K562 (cell line): Measurements from ENCODE around the gene SELENOO. TPM values are rescaled to one million over a fixed set of nuclear protein-coding genes. Genes with fewer than 3 reads are reported as not detected.

Experiments
- ATAC-seq: fragments of 200-7000 bp; cut with Tn5 transposase; 3 replicates; pipeline ENCODE4 v1.9.1; 2020; ENCODE audit warnings: moderate library complexity
- BruUV-seq: library from RNA; stranded (reverse); fragments of 400-500 nt; replicated peaks from 2 replicates; lab custom pipeline; 2021; lab: Mats Ljungman, UMichigan
- CTCF ChIA-PET: fragments of 300-600 bp; formaldehyde crosslinking; extraction: SDS; loops from one replicate; lab custom pipeline; 2021; ENCODE audit warnings: low intra/inter-chr PET ratio; lab: Yijun Ruan, JAX
- POLR2A ChIA-PET: fragments of 300-600, 350-650 bp; sonication (Branson Sonifier 250); formaldehyde crosslinking; extraction: SDS; loops from one replicate; lab custom pipeline; 2021; ENCODE audit warnings: antibody characterized with exemption, inconsistent platforms; lab: Yijun Ruan, JAX
- DNase-seq, 4 experiments: peaks; one replicate each; pipeline versions ENCODE4 v3.0.0 to v3.0.0-alpha.2; 2011 to 2018; ENCODE audit warnings: low spot score in 3 of 4, mixed read lengths in 3 of 4; ENCODE audit errors: extremely low read depth in 1 of 4
- FAIRE-seq: peaks from 2 replicates; lab custom pipeline; 2011; peaks lifted over from hg19 to GRCh38; lab: Jason Lieb, UNC
- H2AFZ ChIP-seq: 2 replicates; pipeline ENCODE4 v1.6.0; 2011; ENCODE audit warnings: low read depth, low read length, control low read depth, inconsistent platforms
- H3K27ac ChIP-seq: fragments of 200-600 bp; 3 replicates; pipeline ENCODE4 v1.8.0; 2011; ENCODE audit warnings: low read depth, mild to moderate bottlenecking, control low read depth, inconsistent platforms, low read length, moderate library complexity, mixed read lengths; ENCODE audit errors: extremely low read depth
- H3K27me3 ChIP-seq, 2 experiments: fragments of 300-600 bp in 1 of 2; 2 replicates in 1 of 2; 3 replicates in 1 of 2; pipeline versions ENCODE4 v1.6.0 to v1.8.0; 2011; ENCODE audit warnings: inconsistent platforms in 2 of 2, low read length in 2 of 2, mild to moderate bottlenecking in 1 of 2, mixed read lengths in 1 of 2, moderate library complexity in 1 of 2; ENCODE audit not compliant: control insufficient read depth in 2 of 2, insufficient read depth in 2 of 2
- H3K36me3 ChIP-seq: fragments of 300-600 bp; 3 replicates; pipeline ENCODE4 v1.8.0; 2011; ENCODE audit warnings: mild to moderate bottlenecking, low read length, inconsistent platforms; ENCODE audit not compliant: control insufficient read depth, insufficient read depth
- H3K4me1 ChIP-seq, 2 experiments: fragments of 200-600 bp in 1 of 2; replicated peaks in 1 of 2; 2 replicates in 1 of 2; 3 replicates in 1 of 2; pipeline versions ENCODE4 v1.5.1 to v1.8.0; 2011; ENCODE audit warnings: inconsistent platforms in 2 of 2, low read length in 2 of 2, mild to moderate bottlenecking in 1 of 2, mixed read lengths in 1 of 2, moderate library complexity in 1 of 2; ENCODE audit not compliant: control insufficient read depth in 2 of 2, insufficient read depth in 2 of 2
- H3K4me2 ChIP-seq: 2 replicates; pipeline ENCODE4 v1.6.1; 2011; ENCODE audit warnings: low read length, control low read depth, inconsistent platforms, mixed read lengths; ENCODE audit not compliant: insufficient read depth
- H3K4me3 ChIP-seq: fragments of 200-600 bp; sonication (generic), shearing (Covaris generic); 2 replicates; pipeline ENCODE4 v1.5.1; 2016; ENCODE audit warnings: control low read depth, inconsistent platforms
- H3K79me2 ChIP-seq: fragments of 200-600 bp; 3 replicates; pipeline ENCODE4 v1.8.0; 2011; ENCODE audit warnings: low read length, inconsistent platforms; ENCODE audit not compliant: control insufficient read depth, insufficient read depth
- H3K9ac ChIP-seq, 2 experiments: 2 replicates each; pipeline versions ENCODE4 v1.6.0 to v1.6.1; 2011; ENCODE audit warnings: low read depth in 2 of 2, low read length in 2 of 2, control low read depth in 1 of 2, inconsistent platforms in 1 of 2, mild to moderate bottlenecking in 1 of 2, mixed read lengths in 1 of 2; ENCODE audit not compliant: insufficient read depth in 1 of 2
- H3K9me1 ChIP-seq: one replicate; pipeline ENCODE4 v1.6.0; 2011; ENCODE audit warnings: inconsistent platforms, mild to moderate bottlenecking, low read length, moderate library complexity; ENCODE audit not compliant: control insufficient read depth, insufficient read depth
- H3K9me3 ChIP-seq: replicated peaks from 2 replicates; pipeline ENCODE4 v1.5.1; 2011; ENCODE audit warnings: low read depth, low read length, inconsistent platforms; ENCODE audit not compliant: control insufficient read depth, insufficient read depth
- H4K20me1 ChIP-seq: replicated peaks from 2 replicates; pipeline ENCODE4 v1.6.1; 2011; ENCODE audit warnings: low read length, inconsistent platforms, mixed read lengths; ENCODE audit not compliant: control insufficient read depth, insufficient read depth
- GTF2A2 ChIP-seq: IDR thresholded peaks from 2 replicates; pipeline ENCODE4 v1.6.1; 2016; ENCODE audit warnings: mild to moderate bottlenecking, missing genetic modification characterization, missing compliant biosample characterization
- POLR2G ChIP-seq: fragments of 200-400 bp; formaldehyde crosslinking; IDR thresholded peaks from 2 replicates; pipeline ENCODE4 v1.6.1; 2017; ENCODE audit warnings: low read depth, mild to moderate bottlenecking, antibody characterized with exemption, low read length, moderate library complexity
- POLR2H ChIP-seq: IDR thresholded peaks from 2 replicates; pipeline ENCODE4 v1.6.1; 2016; ENCODE audit warnings: missing genetic modification characterization, low read depth, mild to moderate bottlenecking, control low read depth, missing compliant biosample characterization, moderate library complexity
- RBFOX2 ChIP-seq: fragments of 200-400 bp; formaldehyde crosslinking; IDR thresholded peaks from 2 replicates; pipeline ENCODE4 v1.6.1; 2017; ENCODE audit warnings: low read depth, mild to moderate bottlenecking, low read length, moderate library complexity
- TEAD2 ChIP-seq: fragments of 450-650 bp; IDR thresholded peaks from 2 replicates; pipeline ENCODE4 v1.6.1; 2016; ENCODE audit warnings: missing genetic modification characterization, control low read depth, missing compliant biosample characterization
- WGBS: fragments of 100-300 bp; shearing (Covaris generic); methylation state at CpG from one replicate; pipeline ENCODE4 v1.1.6; 2016; ENCODE audit warnings: low coverage, mixed read lengths; ENCODE audit not compliant: insufficient coverage; ENCODE audit errors: missing lambda C conversion rate; 5-methylcytosine and 5-hydroxymethylcytosine counted together
- in situ Hi-C: fragments of 300-500 bp; cut with MboI; formaldehyde crosslinking; loops from 4 replicates; pipeline ENCODE4 v1.15.0; 2018; ENCODE audit warnings: inconsistent platforms, mixed read lengths
- intact Hi-C: fragments of 100-400 bp; cut with micrococcal nuclease; formaldehyde crosslinking; loops from 2 replicates; pipeline ENCODE4 v1.14.2; 2022
- polyA plus RNA-seq, 8 experiments: library from polyadenylated mRNA; depleted of rRNA in 4 of 8; stranded (reverse) in 5 of 8; unstranded in 3 of 8; fragments of >200 nt; fragmentation: Nextera tagmentation in 2 of 8; fragmentation: Illumina TruSeq in 1 of 8; extraction: Ambion mirVana in 2 of 8; extraction: Trizol in 1 of 8; gene quantifications; 2 replicates each; pipeline versions ENCODE4 v1.2.1 to v1.2.3, GENCODE V29; 2011 to 2014; ENCODE audit warnings: inconsistent platforms in 1 of 8, missing spikeins in 1 of 8
- total RNA-seq, 7 experiments: library from RNA; depleted of rRNA in 6 of 7; stranded (reverse); fragments of >200 nt in 6 of 7; fragmentation: Illumina TruSeq in 2 of 7; extraction: Trizol in 2 of 7; gene quantifications; 2 replicates each; pipeline versions ENCODE4 v1.2.1 to v1.2.3, GENCODE V29; 2011 to 2021; ENCODE audit warnings: low replicate concordance in 1 of 7
- TF ChIP-seq, protein P1 (sequence below): fragments of 250-450 bp; sonication (Bioruptor Pico); IDR thresholded peaks from 2 replicates; pipeline ENCODE4 v1.8.0; 2021; ENCODE audit warnings: mild to moderate bottlenecking, moderate library complexity

SELENOO gene
- total and polyA plus RNA-seq, 9 of the 15 experiments (the other 6 are each of a cell fraction or from before 2014, with no cell fraction given), result 0.37 to 24.9 (median 8.3) TPM

DNA sequence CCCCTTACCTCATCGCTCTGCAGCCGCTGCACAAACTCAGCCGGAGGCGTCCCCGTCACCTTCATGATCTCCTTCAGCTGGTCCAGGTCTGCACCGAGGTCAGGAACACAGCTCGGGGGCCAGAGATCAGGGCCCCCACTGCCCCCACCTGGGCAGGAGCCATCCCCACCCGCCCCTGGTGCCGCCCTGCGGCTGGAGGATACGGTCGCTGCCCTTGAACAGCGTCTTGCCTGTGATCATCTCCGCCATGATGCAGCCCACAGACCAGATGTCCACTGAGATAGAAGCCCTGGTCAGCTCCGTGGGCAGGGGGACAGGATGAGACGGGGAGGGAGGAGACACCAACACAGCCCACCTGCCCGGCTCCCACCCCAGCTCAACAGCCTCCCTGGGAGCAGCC, 54.8 kb downstream of the SELENOO start (continued):
- TF ChIP-seq TEAD2 (tag) (no peak), POLR2H (tag) (no peak), GTF2A2 (tag) (no peak)

GRCh38 chr22:50256258-50256862, 55.5 kb downstream of the SELENOO start:
- intact Hi-C loops (no loop called here), in situ Hi-C loops (no loop called here)
- POLR2A ChIA-PET, result interaction anchor here (0.6 to 1.2 kb wide), 3 partner anchors 11 to 47 kb away, joined by 3 to 4 read pairs (median 3); no protein-coding TSS in a partner anchor
- 96% methylated on average over 7 of the region's 12 CpGs for WGBS
- Histone ChIP-seq H3K4me2 (no peak overlapping the region), H3K27me3 (no peaks in the 10 kb centered on the region), H2AFZ (no peak overlapping the region), H4K20me1 (no peaks in the 10 kb centered on the region), H3K27ac (no peak overlapping the region), H3K9me3 (no peaks in the 10 kb centered on the region), H3K9ac (no peak overlapping the region), H3K4me3 (no peak overlapping the region), H3K79me2 (peaks cover 27% of the 10 kb centered on the region), H3K4me1 (peaks cover 0 to 90% of the 10 kb centered on the region in 2 experiments; a peak in 3 of 5 replicates), H3K9me1 (no peaks in the 10 kb centered on the region), H3K36me3 (peaks cover 60% of the 10 kb centered on the region; the same call in 1 of the 3 replicates)
- no TSS peak for BruUV-seq
- no peak for FAIRE-seq
- TF ChIP-seq POLR2G (0 out of 2 replicates have a peak, but pooled peaks have one; percentile 25), RBFOX2 (peak; percentile 58; the same call in 1 of the 2 replicates)
- TF ChIP-seq, protein P1, sequence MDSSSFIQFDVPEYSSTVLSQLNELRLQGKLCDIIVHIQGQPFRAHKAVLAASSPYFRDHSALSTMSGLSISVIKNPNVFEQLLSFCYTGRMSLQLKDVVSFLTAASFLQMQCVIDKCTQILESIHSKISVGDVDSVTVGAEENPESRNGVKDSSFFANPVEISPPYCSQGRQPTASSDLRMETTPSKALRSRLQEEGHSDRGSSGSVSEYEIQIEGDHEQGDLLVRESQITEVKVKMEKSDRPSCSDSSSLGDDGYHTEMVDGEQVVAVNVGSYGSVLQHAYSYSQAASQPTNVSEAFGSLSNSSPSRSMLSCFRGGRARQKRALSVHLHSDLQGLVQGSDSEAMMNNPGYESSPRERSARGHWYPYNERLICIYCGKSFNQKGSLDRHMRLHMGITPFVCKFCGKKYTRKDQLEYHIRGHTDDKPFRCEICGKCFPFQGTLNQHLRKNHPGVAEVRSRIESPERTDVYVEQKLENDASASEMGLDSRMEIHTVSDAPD (CRISPR knock-in tag), result no peak
- DNase-seq, result no peak
- ATAC-seq, result no peak
- CTCF ChIA-PET, result no interaction called here
